SU-DHL-6 (cell line): ENCODE results near the gene KNTC1.

ENCODE experiments used
- H2AFZ ChIP-seq: fragments of 200-600 bp; sonication (generic); 2 replicates; pipeline ENCODE4 v1.6.1; 2014; ENCODE audit warnings: low read depth, mild to moderate bottlenecking, moderate library complexity, mixed read lengths, antibody characterized with exemption, low read length; ENCODE audit not compliant: severe bottlenecking
- H3F3A ChIP-seq: fragments of 200-600 bp; shearing (Covaris generic); 2 replicates; pipeline ENCODE4 v1.6.0; 2016; ENCODE audit warnings: antibody characterized with exemption, mild to moderate bottlenecking; ENCODE audit not compliant: insufficient read depth
- H3K27ac ChIP-seq: fragments of 200-600 bp; sonication (generic); 2 replicates; pipeline ENCODE4 v1.5.1; 2016; ENCODE audit warnings: low read depth, mild to moderate bottlenecking, low read length, moderate library complexity, mixed read lengths
- H3K27me3 ChIP-seq: fragments of 200-600 bp; sonication (generic), shearing (Covaris generic); 2 replicates; pipeline ENCODE4 v1.6.0; 2014; ENCODE audit warnings: mild to moderate bottlenecking, low read length
- H3K36me3 ChIP-seq: fragments of 200-600 bp; sonication (generic); 2 replicates; pipeline ENCODE4 v1.6.1; 2014; ENCODE audit warnings: mild to moderate bottlenecking, low read length, mixed read lengths
- H3K4me2 ChIP-seq: fragments of 300-600, 200-600 bp; shearing (Covaris generic), sonication (generic); 2 replicates; pipeline ENCODE4 v1.6.0; 2014; ENCODE audit warnings: low read length, low read depth, mild to moderate bottlenecking; ENCODE audit not compliant: poor library complexity, severe bottlenecking
- H3K4me3 ChIP-seq: fragments of 200-600 bp; sonication (generic); 2 replicates; pipeline ENCODE4 v1.5.1; 2014; ENCODE audit warnings: antibody characterized with exemption, low read length, mild to moderate bottlenecking, mixed read lengths; ENCODE audit not compliant: insufficient read depth, poor library complexity, severe bottlenecking
- H3K79me2 ChIP-seq: fragments of 200-600 bp; sonication (generic); 2 replicates; pipeline ENCODE4 v1.6.1; 2014; ENCODE audit warnings: mild to moderate bottlenecking, low read length, moderate library complexity; ENCODE audit not compliant: insufficient read depth
- H3K9ac ChIP-seq: fragments of 200-600 bp; sonication (generic); 2 replicates; pipeline ENCODE4 v1.7.0; 2014; ENCODE audit warnings: mild to moderate bottlenecking, low read length
- H3K9me2 ChIP-seq: fragments of 200-600 bp; sonication (generic); replicated peaks from 2 replicates; pipeline ENCODE4 v1.6.1; 2014; ENCODE audit warnings: low read length; ENCODE audit not compliant: insufficient read depth
- H3K9me3 ChIP-seq: fragments of 200-600 bp; sonication (generic); 2 replicates; pipeline ENCODE4 v1.6.1; 2014; ENCODE audit warnings: low read length, mixed read lengths; ENCODE audit not compliant: insufficient read depth
- H4K20me1 ChIP-seq: fragments of 200-600 bp; sonication (generic); 2 replicates; pipeline ENCODE4 v1.6.1; 2014; ENCODE audit warnings: low read depth, mild to moderate bottlenecking, antibody characterized with exemption, low read length, moderate library complexity, mixed read lengths
- CTCF ChIP-seq: fragments of 200-600 bp; sonication (generic); IDR thresholded peaks from one replicate; pipeline ENCODE4 v1.5.1; 2017; ENCODE audit warnings: antibody characterized with exemption, mild to moderate bottlenecking, low read length, moderate library complexity; ENCODE audit not compliant: insufficient read depth, poor library complexity, severe bottlenecking
- EZH2phosphoT487 ChIP-seq: fragments of 200-600 bp; sonication (generic), shearing (Covaris generic); conservative IDR thresholded peaks from 2 replicates; pipeline ENCODE4 v1.6.1; 2018; ENCODE audit warnings: mild to moderate bottlenecking, antibody characterized with exemption, low read length, moderate library complexity, mixed read lengths

The KNTC1 gene

GRCh38 chr12:122518908-122519307 is 8.1 kb upstream of the KNTC1 start:
- Histone ChIP-seq H3K9me3 (no peaks in the 10 kb centered on the region), H3K79me2 (peaks cover 86% of the 10 kb centered on the region), H4K20me1 (peaks cover 64% of the 10 kb centered on the region), H2AFZ (no peak overlapping the region), H3K27ac (no peak overlapping the region), H3K36me3 (peaks cover 91% of the 10 kb centered on the region), H3K9me2 (no peaks in the 10 kb centered on the region), H3K4me3 (no peak overlapping the region), H3K27me3 (no peaks in the 10 kb centered on the region), H3K4me2 (no peak overlapping the region), H3K9ac (no peak overlapping the region), H3F3A (peaks cover 60% of the 10 kb centered on the region)
- TF ChIP-seq CTCF = no peak
- TF ChIP-seq EZH2phosphoT487 = no peak

- Histone ChIP-seq H3K9ac (no peak overlapping the region), H3F3A (peaks cover 58% of the 10 kb centered on the region), H2AFZ (no peak overlapping the region), H3K4me2 (no peak overlapping the region), H3K4me3 (no peak overlapping the region), H4K20me1 (peaks cover 68% of the 10 kb centered on the region), H3K79me2 (peaks cover 91% of the 10 kb centered on the region), H3K27me3 (no peaks in the 10 kb centered on the region), H3K27ac (no peak overlapping the region), H3K36me3 (peaks cover 93% of the 10 kb centered on the region), H3K9me3 (no peaks in the 10 kb centered on the region), H3K9me2 (no peaks in the 10 kb centered on the region)
- TF ChIP-seq CTCF (no peak), EZH2phosphoT487 (no peak)
Measured at GRCh38 chr12:122519418-122519817, 7.6 kb upstream of the KNTC1 start.

- peaks cover 92% of the 10 kb centered on the region for H3K79me2 ChIP-seq
- no peak overlapping the region for H3K4me3 ChIP-seq
- peaks cover 47% of the 10 kb centered on the region for H3F3A ChIP-seq
- no peak overlapping the region for H2AFZ ChIP-seq
- H3K27ac ChIP-seq = no peak overlapping the region
- no peak overlapping the region for H3K4me2 ChIP-seq
- H4K20me1 ChIP-seq = peaks cover 77% of the 10 kb centered on the region
- H3K27me3 ChIP-seq = no peaks in the 10 kb centered on the region
- H3K36me3 ChIP-seq = peaks cover 90% of the 10 kb centered on the region
- H3K9me2 ChIP-seq = no peaks in the 10 kb centered on the region
- H3K9ac ChIP-seq = no peak overlapping the region
- no peak for TF ChIP-seq EZH2phosphoT487
- H3K9me3 ChIP-seq = no peaks in the 10 kb centered on the region
Measured at GRCh38 chr12:122520676-122521075, 6.4 kb upstream of the KNTC1 start.

GRCh38 chr12:122523280-122523679 is 3.8 kb upstream of the KNTC1 start:
- Histone ChIP-seq H3K36me3 (peaks cover 70% of the 10 kb centered on the region), H4K20me1 (peaks cover 68% of the 10 kb centered on the region), H2AFZ (no peak overlapping the region), H3K27ac (no peak overlapping the region), H3K4me2 (peak overlapping the region; percentile 85), H3K9ac (peak overlapping the region; percentile 96), H3K79me2 (peaks cover 94% of the 10 kb centered on the region), H3K4me3 (no peak overlapping the region), H3K27me3 (no peaks in the 10 kb centered on the region), H3K9me2 (no peaks in the 10 kb centered on the region), H3F3A (peaks cover 30% of the 10 kb centered on the region), H3K9me3 (no peaks in the 10 kb centered on the region)
- TF ChIP-seq EZH2phosphoT487 (no peak), CTCF (no peak)
